Right lobe of liver (tissue), 4 donors: Measurements from ENCODE around the gene PDK2.

Experiments
- POLR2A ChIP-seq: fragments of 450-650 bp; IDR thresholded peaks from one replicate; pipeline ENCODE4 v1.6.1; 2017; ENCODE audit warnings: antibody characterized with exemption, mild to moderate bottlenecking
- TF ChIP-seq, protein P1 (sequence below), 4 donors: fragments of 200-600 bp in 3 of 4; fragments of 450-650 bp in 1 of 4; IDR thresholded peaks; one replicate each; pipeline versions ENCODE4 v1.5.1 to v1.8.0; 2016 to 2022; ENCODE audit warnings: antibody characterized with exemption in 4 of 4, mild to moderate bottlenecking in 2 of 4
- donor health status: DM: no; HTN: no; CAD: no.
- donor health status: DM: no; HTN: no; CAD: no.
- donor health status: DM: no; HTN: yes; CAD: no.

DNA sequence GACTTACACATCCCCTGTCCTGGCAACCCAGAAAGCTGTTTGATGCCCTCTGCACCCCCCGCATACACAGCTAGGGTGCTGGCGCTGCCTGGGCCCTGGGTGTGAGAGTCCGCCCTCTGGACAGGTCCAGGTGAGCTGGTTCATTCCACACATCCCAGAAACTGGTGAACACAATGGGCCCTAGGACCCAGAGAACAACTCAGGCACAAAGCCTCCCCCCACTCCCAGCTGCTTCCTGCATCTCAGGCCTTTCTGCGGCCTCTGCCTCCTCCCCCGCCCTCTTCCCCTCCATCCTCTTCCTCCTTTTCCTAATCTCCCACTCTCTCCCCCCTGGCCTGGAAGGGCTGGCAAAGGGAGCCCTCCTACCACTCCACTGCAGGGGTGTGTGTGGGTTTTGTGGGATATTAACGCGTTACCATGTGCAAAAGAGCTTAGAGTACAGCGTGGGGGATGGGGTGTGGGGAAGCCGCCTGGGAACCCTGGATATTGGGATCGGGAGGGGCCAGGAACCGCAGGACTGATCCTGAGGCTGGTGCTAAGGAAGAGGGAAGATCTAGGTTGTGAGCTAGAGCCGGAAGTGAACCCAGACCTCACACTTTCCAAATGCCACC is 56.9 kb downstream of the PDK2 start:
- no peak for TF ChIP-seq POLR2A
- TF ChIP-seq, protein P1, sequence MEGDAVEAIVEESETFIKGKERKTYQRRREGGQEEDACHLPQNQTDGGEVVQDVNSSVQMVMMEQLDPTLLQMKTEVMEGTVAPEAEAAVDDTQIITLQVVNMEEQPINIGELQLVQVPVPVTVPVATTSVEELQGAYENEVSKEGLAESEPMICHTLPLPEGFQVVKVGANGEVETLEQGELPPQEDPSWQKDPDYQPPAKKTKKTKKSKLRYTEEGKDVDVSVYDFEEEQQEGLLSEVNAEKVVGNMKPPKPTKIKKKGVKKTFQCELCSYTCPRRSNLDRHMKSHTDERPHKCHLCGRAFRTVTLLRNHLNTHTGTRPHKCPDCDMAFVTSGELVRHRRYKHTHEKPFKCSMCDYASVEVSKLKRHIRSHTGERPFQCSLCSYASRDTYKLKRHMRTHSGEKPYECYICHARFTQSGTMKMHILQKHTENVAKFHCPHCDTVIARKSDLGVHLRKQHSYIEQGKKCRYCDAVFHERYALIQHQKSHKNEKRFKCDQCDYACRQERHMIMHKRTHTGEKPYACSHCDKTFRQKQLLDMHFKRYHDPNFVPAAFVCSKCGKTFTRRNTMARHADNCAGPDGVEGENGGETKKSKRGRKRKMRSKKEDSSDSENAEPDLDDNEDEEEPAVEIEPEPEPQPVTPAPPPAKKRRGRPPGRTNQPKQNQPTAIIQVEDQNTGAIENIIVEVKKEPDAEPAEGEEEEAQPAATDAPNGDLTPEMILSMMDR (IDR thresholded peaks at IDR 0.05), result no peak
